Naive thymus-derived CD4-positive, alpha-beta T cell (primary cell): Measurements from ENCODE around the gene OR8G1. TPM values are rescaled to one million over a fixed set of nuclear protein-coding genes. Genes with fewer than 3 reads are reported as not detected.

Source experiments
- ATAC-seq: fragments of 150-1000 bp; cut with Tn5 transposase; 2 replicates; pipeline ENCODE4 v1.10.0; 2021; ENCODE audit warnings: mild to moderate bottlenecking, moderate library complexity
- CTCF ChIA-PET: fragments of 350-600 bp; sonication (Branson Sonifier 250); formaldehyde crosslinking; loops from one replicate; lab custom pipeline; 2021; ENCODE audit warnings: antibody characterized with exemption; lab: Charles Lee
- POLR2A ChIA-PET: fragments of 350-600 bp; sonication (Branson Sonifier 250); formaldehyde crosslinking; loops from one replicate; lab custom pipeline; 2021; ENCODE audit warnings: antibody characterized with exemption, inconsistent platforms; lab: Charles Lee
- DNase-seq, 9 donors: peaks; one replicate each; pipeline versions ENCODE4 v3.0.0 to v3.0.0-alpha.2; 2020 to 2022; ENCODE audit warnings: mixed read lengths in 1 of 9
- H3K27ac ChIP-seq: one replicate; pipeline ENCODE4 v1.7.0; 2013; ENCODE audit warnings: mild to moderate bottlenecking, low read depth, low read length, moderate library complexity
- H3K27me3 ChIP-seq, 2 donors: one replicate each; pipeline ENCODE4 v1.7.0; 2013; ENCODE audit warnings: low read length in 2 of 2, mild to moderate bottlenecking in 2 of 2, moderate library complexity in 2 of 2; ENCODE audit not compliant: control insufficient read depth in 2 of 2, insufficient read depth in 2 of 2
- H3K36me3 ChIP-seq, 3 experiments: 1 replicate in 2 of 3; 2 replicates in 1 of 3; pipeline ENCODE4 v1.7.0; 2013; ENCODE audit warnings: low read length in 3 of 3, mild to moderate bottlenecking in 3 of 3, moderate library complexity in 1 of 3; ENCODE audit not compliant: insufficient read depth in 3 of 3, control insufficient read depth in 2 of 3
- H3K4me1 ChIP-seq, 2 donors: one replicate each; pipeline ENCODE4 v1.7.0; 2013; ENCODE audit warnings: low read length in 2 of 2, mild to moderate bottlenecking in 2 of 2, moderate library complexity in 1 of 2; ENCODE audit not compliant: control insufficient read depth in 2 of 2, insufficient read depth in 2 of 2
- H3K4me3 ChIP-seq: 2 replicates; pipeline ENCODE4 v1.7.0; 2013; ENCODE audit warnings: mild to moderate bottlenecking, low read length
- H3K9me3 ChIP-seq, 3 experiments: 1 replicate in 2 of 3; 2 replicates in 1 of 3; pipeline ENCODE4 v1.7.0; 2013; ENCODE audit warnings: low read length in 3 of 3; ENCODE audit not compliant: control insufficient read depth in 2 of 3
- H3K27ac Mint-ChIP-seq, 9 donors: one replicate each; pipeline ENCODE4 v1.8.0; 2020 to 2022; ENCODE audit warnings: mixed read lengths in 9 of 9, mild to moderate bottlenecking in 8 of 9, moderate library complexity in 5 of 9, inconsistent platforms in 2 of 9
- H3K27me3 Mint-ChIP-seq, 5 donors: one replicate each; pipeline ENCODE4 v1.8.0; 2021 to 2022; ENCODE audit warnings: mixed read lengths in 5 of 5, mild to moderate bottlenecking in 1 of 5
- H3K36me3 Mint-ChIP-seq, 5 donors: one replicate each; pipeline ENCODE4 v1.8.0; 2020 to 2022; ENCODE audit warnings: mixed read lengths in 5 of 5, mild to moderate bottlenecking in 3 of 5, inconsistent platforms in 1 of 5
- H3K4me1 Mint-ChIP-seq, 7 donors: one replicate each; pipeline ENCODE4 v1.8.0; 2020 to 2022; ENCODE audit warnings: mixed read lengths in 7 of 7, mild to moderate bottlenecking in 3 of 7, inconsistent platforms in 1 of 7
- H3K4me3 Mint-ChIP-seq, 10 donors: one replicate each; pipeline ENCODE4 v1.8.0; 2020 to 2022; ENCODE audit warnings: mild to moderate bottlenecking in 10 of 10, mixed read lengths in 10 of 10, moderate library complexity in 6 of 10, inconsistent platforms in 2 of 10
- H3K9me3 Mint-ChIP-seq, 11 donors: one replicate each; pipeline ENCODE4 v1.8.0; 2020 to 2022; ENCODE audit warnings: mixed read lengths in 11 of 11, mild to moderate bottlenecking in 4 of 11, inconsistent platforms in 1 of 11, moderate library complexity in 1 of 11
- intact Hi-C, 2 donors: fragments of 100-400 bp; cut with micrococcal nuclease; formaldehyde crosslinking; loops; one replicate each; pipeline ENCODE4 v1.15.1; 2023
- polyA plus RNA-seq, 2 donors: library from polyadenylated mRNA; unstranded; fragments of 300-500 nt; fragmentation: Illumina TruSeq; gene quantifications; one replicate each; pipeline ENCODE4 v1.2.3, GENCODE V29; 2021
- total RNA-seq, 6 experiments: library from RNA in 5 of 6; stranded (reverse) in 5 of 6; gene quantifications; 1 replicate in 5 of 6; 2 replicates in 1 of 6; pipeline ENCODE4 v1.2.3 and lab custom pipeline; 2021 to 2026

The OR8G1 gene
- total and polyA plus RNA-seq, 7 experiments from 2014 or later, result not detected

- Histone ChIP-seq H3K9me3 (no peaks in the 10 kb centered on the region), H3K36me3 (no peaks in the 10 kb centered on the region), H3K4me3 (no peak overlapping the region), H3K4me1 (no peaks in the 10 kb centered on the region), H3K27me3 (no peaks in the 10 kb centered on the region), H3K27ac (no peak overlapping the region)
- Mint-ChIP-seq H3K4me1 (no peaks in the 10 kb centered on the region), H3K4me3 (no peak overlapping the region), H3K9me3 (peaks cover 0 to 8% (median 0%) of the 10 kb centered on the region in 11 donors), H3K27me3 (peaks cover 0 to 13% (median 0%) of the 10 kb centered on the region in 5 donors), H3K36me3 (no peaks in the 10 kb centered on the region), H3K27ac (no peak overlapping the region)
- CTCF ChIA-PET, result no interaction called here
- intact Hi-C loops, result no loop called here
- ATAC-seq (no peak), DNase-seq (no peak)
- POLR2A ChIA-PET, result no interaction called here
Measured at GRCh38 chr11:124297921-124298320, 57.0 kb downstream of the OR8G1 start.

DNA sequence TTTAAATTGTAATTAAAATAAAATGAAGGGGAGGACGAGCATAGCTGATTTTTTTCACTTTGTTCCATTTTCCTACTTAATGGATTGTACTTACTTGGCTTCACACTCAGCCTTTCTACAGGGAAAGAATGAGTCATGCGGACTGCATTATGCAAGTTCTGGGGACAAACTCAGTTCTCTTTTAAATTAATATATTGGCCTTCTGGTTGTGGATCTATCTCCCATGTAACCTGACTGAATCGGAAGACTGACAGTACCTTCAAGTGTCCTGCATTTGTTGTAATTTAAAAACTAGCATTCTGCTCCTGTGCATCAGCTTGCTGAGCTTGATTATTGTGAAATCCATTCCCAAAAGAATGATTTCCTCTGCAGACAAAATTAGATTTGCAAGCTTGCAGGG, 60.7 kb downstream of the OR8G1 start:
- Mint-ChIP-seq H3K27ac (no peak overlapping the region), H3K36me3 (no peaks in the 10 kb centered on the region), H3K4me1 (no peaks in the 10 kb centered on the region), H3K4me3 (no peak overlapping the region), H3K9me3 (peaks cover 0 to 8% (median 0%) of the 10 kb centered on the region in 11 donors), H3K27me3 (peaks cover 0 to 16% (median 2%) of the 10 kb centered on the region in 5 donors)
- ATAC-seq (no peak), DNase-seq (no peak)
- Histone ChIP-seq H3K36me3 (no peaks in the 10 kb centered on the region), H3K27me3 (no peaks in the 10 kb centered on the region), H3K9me3 (no peaks in the 10 kb centered on the region), H3K4me1 (no peaks in the 10 kb centered on the region), H3K4me3 (no peak overlapping the region), H3K27ac (no peak overlapping the region)
- ChIA-PET CTCF (no interaction called here), POLR2A (no interaction called here)
- intact Hi-C loops, result no loop called here

GRCh38 chr11:124302347-124303125, 61.6 kb downstream of the OR8G1 start:
- DNase-seq (no peak), ATAC-seq (no peak)
- no peak overlapping the region for H3K27ac Mint-ChIP-seq
- no peak overlapping the region for H3K4me3 Mint-ChIP-seq
- H3K4me1 Mint-ChIP-seq, result no peaks in the 10 kb centered on the region
- no peak overlapping the region for H3K27ac ChIP-seq
- peaks cover 0 to 8% (median 0%) of the 10 kb centered on the region in 11 donors for H3K9me3 Mint-ChIP-seq
- intact Hi-C loops, result no loop called here
- H3K27me3 Mint-ChIP-seq, result peaks cover 0 to 20% (median 5%) of the 10 kb centered on the region in 5 donors
- CTCF ChIA-PET, result no interaction called here
- no peaks in the 10 kb centered on the region for H3K4me1 ChIP-seq
- H3K36me3 ChIP-seq, result no peaks in the 10 kb centered on the region
- H3K36me3 Mint-ChIP-seq, result no peaks in the 10 kb centered on the region
- no peaks in the 10 kb centered on the region for H3K9me3 ChIP-seq
- POLR2A ChIA-PET, result no interaction called here
- no peaks in the 10 kb centered on the region for H3K27me3 ChIP-seq
- H3K4me3 ChIP-seq, result no peak overlapping the region

Other genes starting within 250 kb of the OR8G1 start
- not detected for gene OR10G6, start 245.9 kb upstream of the OR8G1 start, total RNA-seq
- not detected for gene OR10G6, start 245.9 kb upstream of the OR8G1 start, polyA plus RNA-seq
- not detected for gene OR10G4, start 228.1 kb upstream of the OR8G1 start, total RNA-seq
- not detected for gene OR10G4, start 228.1 kb upstream of the OR8G1 start, polyA plus RNA-seq
- gene OR10G9, start 218.1 kb upstream of the OR8G1 start, total RNA-seq, result not detected
- not detected for gene OR10G9, start 218.1 kb upstream of the OR8G1 start, polyA plus RNA-seq
- not detected for gene OR10G8, start 214.3 kb upstream of the OR8G1 start, total RNA-seq
- not detected for gene OR10G8, start 214.3 kb upstream of the OR8G1 start, polyA plus RNA-seq
- not detected for gene OR10G7, start 199.8 kb upstream of the OR8G1 start, total RNA-seq
- gene OR10G7, start 199.8 kb upstream of the OR8G1 start, polyA plus RNA-seq, result not detected
- 10 to 100 TPM in 1 of 5 experiments, 1 to 10 TPM in 4; 5.2 to 10.2 (median 8.3) TPM for gene VWA5A, start 125.6 kb upstream of the OR8G1 start, total RNA-seq
- gene VWA5A, start 125.6 kb upstream of the OR8G1 start, polyA plus RNA-seq, result 10 to 100 TPM; 10.8 to 11.7 TPM
- gene OR10D3, start 57.8 kb upstream of the OR8G1 start, total RNA-seq, result not detected
- not detected for gene OR10D3, start 57.8 kb upstream of the OR8G1 start, polyA plus RNA-seq
- gene OR8G5, start 15.3 kb downstream of the OR8G1 start, total RNA-seq, result not detected
- not detected for gene OR8G5, start 15.3 kb downstream of the OR8G1 start, polyA plus RNA-seq
- gene OR8D1, start 72.9 kb downstream of the OR8G1 start, total RNA-seq, result not detected
- gene OR8D1, start 72.9 kb downstream of the OR8G1 start, polyA plus RNA-seq, result not detected
- not detected for gene OR8D2, start 79.1 kb downstream of the OR8G1 start, total RNA-seq
- not detected for gene OR8D2, start 79.1 kb downstream of the OR8G1 start, polyA plus RNA-seq
- gene OR8B2, start 143.4 kb downstream of the OR8G1 start, total RNA-seq, result not detected
- gene OR8B2, start 143.4 kb downstream of the OR8G1 start, polyA plus RNA-seq, result not detected
- not detected for gene OR8B3, start 157.9 kb downstream of the OR8G1 start, total RNA-seq
- gene OR8B3, start 157.9 kb downstream of the OR8G1 start, polyA plus RNA-seq, result not detected
- not detected for gene OR8B4, start 183.8 kb downstream of the OR8G1 start, total RNA-seq
- not detected for gene OR8B4, start 183.8 kb downstream of the OR8G1 start, polyA plus RNA-seq
- not detected for gene OR8B8, start 204.6 kb downstream of the OR8G1 start, total RNA-seq
- not detected for gene OR8B8, start 204.6 kb downstream of the OR8G1 start, polyA plus RNA-seq